Raji (cell line): ENCODE measurements around the gene GCN1.

Source experiments
- POLR2A ChIP-seq: IDR thresholded peaks from 2 replicates; pipeline ENCODE4 v1.6.1; 2011; ENCODE audit warnings: low read depth, low read length, control low read depth; ENCODE audit not compliant: insufficient read depth

GCN1 gene

GRCh38 chr12:120102189-120103043 is 92.1 kb downstream of the GCN1 start:
- no peak for TF ChIP-seq POLR2A

- TF ChIP-seq POLR2A: no peak
These were observed 92.9 kb downstream of the GCN1 start for GRCh38 chr12:120101617-120102016.

- no peak for TF ChIP-seq POLR2A
These were observed 93.3 kb downstream of the GCN1 start for GRCh38 chr12:120101182-120101581.

GRCh38 chr12:120100630-120101029 is 93.9 kb downstream of the GCN1 start:
- TF ChIP-seq POLR2A: no peak

GRCh38 chr12:120099738-120100137 is 94.8 kb downstream of the GCN1 start:
- no peak for TF ChIP-seq POLR2A

- TF ChIP-seq POLR2A: no peak
These were observed 95.6 kb downstream of the GCN1 start for GRCh38 chr12:120098756-120099470.

GRCh38 chr12:120096671-120097202 is 97.8 kb downstream of the GCN1 start:
- no peak for TF ChIP-seq POLR2A

- TF ChIP-seq POLR2A: no peak
These were observed 98.8 kb downstream of the GCN1 start for GRCh38 chr12:120095736-120096135.

GRCh38 chr12:120095331-120095730 is 99.2 kb downstream of the GCN1 start:
- no peak for TF ChIP-seq POLR2A

GRCh38 chr12:120094485-120094884 is 100.0 kb downstream of the GCN1 start:
- TF ChIP-seq POLR2A: no peak

- no peak for TF ChIP-seq POLR2A
These were observed 100.7 kb downstream of the GCN1 start for GRCh38 chr12:120093592-120094355.

- no peak for TF ChIP-seq POLR2A
These were observed 101.3 kb downstream of the GCN1 start for GRCh38 chr12:120093336-120093591.

- no peak for TF ChIP-seq POLR2A
These were observed 101.8 kb downstream of the GCN1 start for GRCh38 chr12:120092551-120093335.

GRCh38 chr12:120091371-120092090 is 103.0 kb downstream of the GCN1 start:
- TF ChIP-seq POLR2A: no peak
